Esophagus mucosa (tissue), 1 donor: Measurements from ENCODE around the gene AMELX. TPM values are rescaled to one million over a fixed set of nuclear protein-coding genes. Genes with fewer than 3 reads are reported as not detected.

Experiments
- ATAC-seq: fragments of 200-7000 bp; cut with Tn5 transposase; one replicate; pipeline ENCODE4 v1.9.1; 2020
- total RNA-seq: library from RNA; stranded (reverse); gene quantifications from one replicate; pipeline ENCODE4 v1.2.4, GENCODE V29; 2023
- donor health status: DM: yes; HTN: yes; CAD: no.

Gene AMELX
- total RNA-seq, 1 donor from 2014 or later: not detected

- ATAC-seq: no peak
Measured at GRCh38 chrX:11311706-11312105, 18.5 kb downstream of the AMELX start.

- ATAC-seq: no peak
Measured at GRCh38 chrX:11319806-11320520, 26.8 kb downstream of the AMELX start.

- no peak for ATAC-seq
Measured at GRCh38 chrX:11321986-11322385, 28.8 kb downstream of the AMELX start.

- ATAC-seq: no peak
Measured at GRCh38 chrX:11328134-11328533, 34.9 kb downstream of the AMELX start.

GRCh38 chrX:11329021-11329420 lies 35.8 kb downstream of the AMELX start:
- peak; percentile 71 for ATAC-seq

GRCh38 chrX:11331788-11332187 lies 38.6 kb downstream of the AMELX start:
- ATAC-seq: no peak

- peak; percentile 42 for ATAC-seq
Measured at GRCh38 chrX:11334165-11334564, 41.0 kb downstream of the AMELX start.

- ATAC-seq: no peak
Measured at GRCh38 chrX:11336201-11336600, 43.0 kb downstream of the AMELX start.

GRCh38 chrX:11337292-11338009 lies 44.2 kb downstream of the AMELX start:
- no peak for ATAC-seq

GRCh38 chrX:11341274-11342201 lies 48.3 kb downstream of the AMELX start:
- peak; percentile 77 for ATAC-seq

GRCh38 chrX:11342673-11343072 lies 49.5 kb downstream of the AMELX start:
- no peak for ATAC-seq

- ATAC-seq: no peak
Measured at GRCh38 chrX:11346121-11346682, 53.0 kb downstream of the AMELX start.

GRCh38 chrX:11347300-11347699 lies 54.1 kb downstream of the AMELX start:
- ATAC-seq: no peak

- no peak for ATAC-seq
Measured at GRCh38 chrX:11349020-11349419, 55.8 kb downstream of the AMELX start.

GRCh38 chrX:11349661-11350337 lies 56.6 kb downstream of the AMELX start:
- ATAC-seq: no peak

Other genes starting within 250 kb of the AMELX start
- 17.0 TPM for gene HCCS, start 182.1 kb upstream of the AMELX start, total RNA-seq